HEK293 (cell line): ENCODE results near the gene ATP1B2.

Experiments
- CTCF ChIA-PET: fragments of 350-600 bp; formaldehyde crosslinking; extraction: SDS; loops from one replicate; lab custom pipeline; 2021; ENCODE audit warnings: antibody characterized with exemption; lab: Yijun Ruan, JAX
- POLR2A ChIA-PET: fragments of 300-600 bp; formaldehyde crosslinking; extraction: SDS; loops from one replicate; lab custom pipeline; 2020; ENCODE audit warnings: antibody characterized with exemption, inconsistent platforms; lab: Yijun Ruan, JAX
- H3K27ac ChIP-seq: fragments of 200-500 bp; sonication (Bioruptor generic); 2 replicates; pipeline ENCODE4 v1.5.1; 2014; ENCODE audit warnings: low read depth, low read length, control low read depth, inconsistent platforms; ENCODE audit errors: extremely low read depth
- H3K36me3 ChIP-seq, 2 experiments: fragments of 200-500 bp in 1 of 2; sonication (Bioruptor generic) in 1 of 2; 1 replicate in 1 of 2; 2 replicates in 1 of 2; pipeline ENCODE4 v1.5.1; 2014 to 2017; ENCODE audit warnings: inconsistent platforms in 2 of 2, low read length in 2 of 2; ENCODE audit not compliant: control insufficient read depth in 2 of 2, insufficient read depth in 1 of 2
- H3K4me1 ChIP-seq: fragments of 200-500 bp; sonication (Bioruptor generic); 2 replicates; pipeline ENCODE4 v1.5.1; 2014; ENCODE audit warnings: mild to moderate bottlenecking, low read length, inconsistent platforms; ENCODE audit not compliant: control insufficient read depth, insufficient read depth
- H3K4me3 ChIP-seq: 2 replicates; pipeline ENCODE4 v1.5.1; 2011; ENCODE audit warnings: low read depth, mild to moderate bottlenecking, control low read depth, low read length, moderate library complexity
- H3K9me3 ChIP-seq: fragments of 200-500 bp; sonication (Bioruptor generic); 2 replicates; pipeline ENCODE4 v1.5.1; 2014; ENCODE audit warnings: low read depth, low read length, inconsistent platforms; ENCODE audit not compliant: control insufficient read depth, insufficient read depth
- HOXA7 ChIP-seq: sonication (generic); formaldehyde crosslinking; IDR thresholded peaks from 2 replicates; pipeline ENCODE4 v1.8.1; 2022; ENCODE audit warnings: missing genetic modification reagents, borderline replicate concordance
- SCRT1 ChIP-seq: fragments of 450-650 bp; formaldehyde crosslinking; IDR thresholded peaks from 2 replicates; pipeline ENCODE4 v1.5.1; 2016; ENCODE audit warnings: missing biosample characterization, missing genetic modification characterization, borderline replicate concordance
- SETDB1 ChIP-seq: IDR thresholded peaks from one replicate; pipeline ENCODE4 v1.6.1; 2017; ENCODE audit warnings: mild to moderate bottlenecking, low read length, moderate library complexity, mixed read lengths; ENCODE audit not compliant: insufficient read length
- SP7 ChIP-seq: fragments of 450-650 bp; formaldehyde crosslinking; IDR thresholded peaks from 2 replicates; pipeline ENCODE4 v1.5.1; 2016; ENCODE audit warnings: missing biosample characterization, missing genetic modification characterization
- ZBTB17 ChIP-seq: fragments of 450-650 bp; formaldehyde crosslinking; IDR thresholded peaks from 2 replicates; pipeline ENCODE4 v1.5.1; 2016; ENCODE audit warnings: missing biosample characterization, missing genetic modification characterization
- ZBTB21 ChIP-seq: fragments of 450-650 bp; formaldehyde crosslinking; IDR thresholded peaks from 2 replicates; pipeline ENCODE4 v1.5.1; 2017; ENCODE audit warnings: missing biosample characterization, missing genetic modification characterization
- ZFP41 ChIP-seq: fragments of 450-650 bp; formaldehyde crosslinking; IDR thresholded peaks from 2 replicates; pipeline ENCODE4 v1.5.1; 2016; ENCODE audit warnings: missing biosample characterization, missing genetic modification characterization, borderline replicate concordance
- ZNF140 ChIP-seq: fragments of 450-650 bp; formaldehyde crosslinking; IDR thresholded peaks from 2 replicates; pipeline ENCODE4 v1.5.1; 2016; ENCODE audit warnings: missing biosample characterization, missing genetic modification characterization
- ZNF2 ChIP-seq: fragments of 450-650 bp; formaldehyde crosslinking; IDR thresholded peaks from 2 replicates; pipeline ENCODE4 v1.5.1; 2016; ENCODE audit warnings: missing biosample characterization, missing genetic modification characterization
- ZNF266 ChIP-seq: fragments of 450-650 bp; formaldehyde crosslinking; IDR thresholded peaks from 2 replicates; pipeline ENCODE4 v1.5.1; 2016; ENCODE audit warnings: missing biosample characterization, missing genetic modification characterization, low read depth
- ZNF341 ChIP-seq: fragments of 450-650 bp; formaldehyde crosslinking; IDR thresholded peaks from 2 replicates; pipeline ENCODE4; 2016; ENCODE audit warnings: low read depth, missing biosample characterization, missing genetic modification characterization
- ZNF433 ChIP-seq: fragments of 450-650 bp; formaldehyde crosslinking; IDR thresholded peaks from 2 replicates; pipeline ENCODE4 v1.5.1; 2016; ENCODE audit warnings: missing biosample characterization, missing genetic modification characterization, low read depth
- ZNF48 ChIP-seq: fragments of 450-650 bp; formaldehyde crosslinking; IDR thresholded peaks from 2 replicates; pipeline ENCODE4 v1.5.1; 2016; ENCODE audit warnings: missing biosample characterization, missing genetic modification characterization
- ZNF530 ChIP-seq: fragments of 450-650 bp; formaldehyde crosslinking; IDR thresholded peaks from 2 replicates; pipeline ENCODE4 v1.5.1; 2016; ENCODE audit warnings: low read depth, missing biosample characterization, missing genetic modification characterization
- ZNF558 ChIP-seq: fragments of 450-650 bp; formaldehyde crosslinking; IDR thresholded peaks from 2 replicates; pipeline ENCODE4 v1.5.1; 2016; ENCODE audit warnings: missing biosample characterization, missing genetic modification characterization
- ZNF561 ChIP-seq: fragments of 450-650 bp; IDR thresholded peaks from 2 replicates; pipeline ENCODE4 v1.5.1; 2018; ENCODE audit warnings: missing biosample characterization, missing genetic modification characterization, borderline replicate concordance
- ZNF660 ChIP-seq: fragments of 450-650 bp; IDR thresholded peaks from 2 replicates; pipeline ENCODE4 v1.5.1; 2018; ENCODE audit warnings: missing biosample characterization, mild to moderate bottlenecking, missing genetic modification characterization
- ZNF76 ChIP-seq: fragments of 450-650 bp; formaldehyde crosslinking; IDR thresholded peaks from 2 replicates; pipeline ENCODE4; 2016; ENCODE audit warnings: low read depth, missing biosample characterization, missing genetic modification characterization, borderline replicate concordance
- ZNF791 ChIP-seq: fragments of 450-650 bp; formaldehyde crosslinking; IDR thresholded peaks from 2 replicates; pipeline ENCODE4 v1.5.1; 2016; ENCODE audit warnings: missing biosample characterization, missing genetic modification characterization
- TF ChIP-seq, protein P1 (sequence below): fragments of 450-650 bp; formaldehyde crosslinking; IDR thresholded peaks from 2 replicates; pipeline ENCODE4 v1.5.1; 2016; ENCODE audit warnings: missing biosample characterization, missing genetic modification characterization
- TF ChIP-seq, protein P2 (sequence below): fragments of 450-650 bp; formaldehyde crosslinking; IDR thresholded peaks from 2 replicates; pipeline ENCODE4 v1.5.1; 2016; ENCODE audit warnings: missing biosample characterization, missing genetic modification characterization
- TF ChIP-seq, protein P3 (sequence below): fragments of 450-650 bp; formaldehyde crosslinking; IDR thresholded peaks from 2 replicates; pipeline ENCODE4 v1.5.1; 2016; ENCODE audit warnings: missing biosample characterization, missing genetic modification characterization
- TF ChIP-seq, protein P4 (sequence below): fragments of 450-650 bp; formaldehyde crosslinking; IDR thresholded peaks from 2 replicates; pipeline ENCODE4 v1.5.1; 2017; ENCODE audit warnings: missing biosample characterization, mild to moderate bottlenecking, missing genetic modification characterization, moderate library complexity
- TF ChIP-seq, protein P5 (sequence below): fragments of 450-650 bp; formaldehyde crosslinking; IDR thresholded peaks from 2 replicates; pipeline ENCODE4 v1.5.1; 2016; ENCODE audit warnings: missing biosample characterization, missing genetic modification characterization

ATP1B2 gene

DNA sequence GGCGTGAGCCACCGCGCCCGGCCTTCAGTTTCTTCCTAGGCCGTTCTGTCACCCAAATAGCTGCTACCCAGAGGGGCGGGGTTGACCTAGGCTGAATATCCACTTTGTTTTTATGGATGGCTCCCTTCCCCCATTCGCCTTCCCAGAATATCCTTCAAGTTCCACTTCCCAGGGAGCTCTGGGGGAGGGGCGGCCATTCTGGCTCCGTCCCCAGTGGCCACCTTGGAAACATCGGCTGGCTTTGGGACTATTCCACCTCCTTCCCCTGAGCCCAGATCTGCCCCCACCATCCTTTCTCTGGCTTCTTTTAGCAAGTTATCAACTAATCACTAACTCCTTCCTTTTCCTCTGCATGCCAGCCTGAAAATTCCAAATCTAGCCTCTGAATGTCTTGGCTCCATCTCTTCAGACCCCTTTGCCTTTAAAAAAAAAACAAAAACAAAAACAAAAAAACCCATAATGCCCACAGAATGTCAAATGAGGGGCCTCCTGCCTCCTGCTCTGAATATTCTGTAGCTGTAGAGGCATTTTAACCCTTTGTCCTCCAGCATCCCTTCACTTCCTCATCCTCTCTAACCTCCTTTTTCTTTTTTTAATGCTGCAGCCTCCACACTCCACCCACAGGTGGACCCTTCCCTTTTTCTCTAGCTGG lies 6.4 kb downstream of the ATP1B2 start (continued):
- TF ChIP-seq, protein P1, sequence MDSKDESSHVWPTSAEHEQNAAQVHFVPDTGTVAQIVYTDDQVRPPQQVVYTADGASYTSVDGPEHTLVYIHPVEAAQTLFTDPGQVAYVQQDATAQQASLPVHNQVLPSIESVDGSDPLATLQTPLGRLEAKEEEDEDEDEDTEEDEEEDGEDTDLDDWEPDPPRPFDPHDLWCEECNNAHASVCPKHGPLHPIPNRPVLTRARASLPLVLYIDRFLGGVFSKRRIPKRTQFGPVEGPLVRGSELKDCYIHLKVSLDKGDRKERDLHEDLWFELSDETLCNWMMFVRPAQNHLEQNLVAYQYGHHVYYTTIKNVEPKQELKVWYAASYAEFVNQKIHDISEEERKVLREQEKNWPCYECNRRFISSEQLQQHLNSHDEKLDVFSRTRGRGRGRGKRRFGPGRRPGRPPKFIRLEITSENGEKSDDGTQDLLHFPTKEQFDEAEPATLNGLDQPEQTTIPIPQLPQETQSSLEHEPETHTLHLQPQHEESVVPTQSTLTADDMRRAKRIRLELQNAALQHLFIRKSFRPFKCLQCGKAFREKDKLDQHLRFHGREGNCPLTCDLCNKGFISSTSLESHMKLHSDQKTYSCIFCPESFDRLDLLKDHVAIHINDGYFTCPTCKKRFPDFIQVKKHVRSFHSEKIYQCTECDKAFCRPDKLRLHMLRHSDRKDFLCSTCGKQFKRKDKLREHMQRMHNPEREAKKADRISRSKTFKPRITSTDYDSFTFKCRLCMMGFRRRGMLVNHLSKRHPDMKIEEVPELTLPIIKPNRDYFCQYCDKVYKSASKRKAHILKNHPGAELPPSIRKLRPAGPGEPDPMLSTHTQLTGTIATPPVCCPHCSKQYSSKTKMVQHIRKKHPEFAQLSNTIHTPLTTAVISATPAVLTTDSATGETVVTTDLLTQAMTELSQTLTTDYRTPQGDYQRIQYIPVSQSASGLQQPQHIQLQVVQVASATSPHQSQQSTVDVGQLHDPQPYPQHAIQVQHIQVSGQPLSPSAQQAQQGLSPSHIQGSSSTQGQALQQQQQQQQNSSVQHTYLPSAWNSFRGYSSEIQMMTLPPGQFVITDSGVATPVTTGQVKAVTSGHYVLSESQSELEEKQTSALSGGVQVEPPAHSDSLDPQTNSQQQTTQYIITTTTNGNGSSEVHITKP (tag by site-specific recombination), result peak; percentile 64
- TF ChIP-seq, protein P2, sequence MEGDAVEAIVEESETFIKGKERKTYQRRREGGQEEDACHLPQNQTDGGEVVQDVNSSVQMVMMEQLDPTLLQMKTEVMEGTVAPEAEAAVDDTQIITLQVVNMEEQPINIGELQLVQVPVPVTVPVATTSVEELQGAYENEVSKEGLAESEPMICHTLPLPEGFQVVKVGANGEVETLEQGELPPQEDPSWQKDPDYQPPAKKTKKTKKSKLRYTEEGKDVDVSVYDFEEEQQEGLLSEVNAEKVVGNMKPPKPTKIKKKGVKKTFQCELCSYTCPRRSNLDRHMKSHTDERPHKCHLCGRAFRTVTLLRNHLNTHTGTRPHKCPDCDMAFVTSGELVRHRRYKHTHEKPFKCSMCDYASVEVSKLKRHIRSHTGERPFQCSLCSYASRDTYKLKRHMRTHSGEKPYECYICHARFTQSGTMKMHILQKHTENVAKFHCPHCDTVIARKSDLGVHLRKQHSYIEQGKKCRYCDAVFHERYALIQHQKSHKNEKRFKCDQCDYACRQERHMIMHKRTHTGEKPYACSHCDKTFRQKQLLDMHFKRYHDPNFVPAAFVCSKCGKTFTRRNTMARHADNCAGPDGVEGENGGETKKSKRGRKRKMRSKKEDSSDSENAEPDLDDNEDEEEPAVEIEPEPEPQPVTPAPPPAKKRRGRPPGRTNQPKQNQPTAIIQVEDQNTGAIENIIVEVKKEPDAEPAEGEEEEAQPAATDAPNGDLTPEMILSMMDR (tag by site-specific recombination), result 0 out of 2 replicates have a peak, but pooled peaks have one; percentile 32
- TF ChIP-seq, protein P3, sequence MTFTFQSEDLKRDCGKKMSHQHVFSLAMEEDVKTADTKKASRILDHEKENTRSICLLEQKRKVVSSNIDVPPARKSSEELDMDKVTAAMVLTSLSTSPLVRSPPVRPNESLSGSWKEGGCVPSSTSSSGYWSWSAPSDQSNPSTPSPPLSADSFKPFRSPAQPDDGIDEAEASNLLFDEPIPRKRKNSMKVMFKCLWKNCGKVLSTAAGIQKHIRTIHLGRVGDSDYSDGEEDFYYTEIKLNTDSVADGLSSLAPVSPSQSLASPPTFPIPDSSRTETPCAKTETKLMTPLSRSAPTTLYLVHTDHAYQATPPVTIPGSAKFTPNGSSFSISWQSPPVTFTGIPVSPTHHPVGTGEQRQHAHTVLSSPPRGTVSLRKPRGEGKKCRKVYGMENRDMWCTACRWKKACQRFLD (tag by site-specific recombination), result no peak
- no peak for TF ChIP-seq ZBTB21 (tag by site-specific recombination)
- TF ChIP-seq ZBTB17 (tag by site-specific recombination), result peak; percentile 88
- peak; percentile 84 for TF ChIP-seq ZNF140 (tag by site-specific recombination)
- 0 out of 2 replicates have a peak, but pooled peaks have one; percentile 38 for TF ChIP-seq ZNF561 (tag by site-specific recombination)
- TF ChIP-seq SETDB1, result no peak
- peak; percentile 92 for TF ChIP-seq ZNF341 (tag by site-specific recombination)

DNA sequence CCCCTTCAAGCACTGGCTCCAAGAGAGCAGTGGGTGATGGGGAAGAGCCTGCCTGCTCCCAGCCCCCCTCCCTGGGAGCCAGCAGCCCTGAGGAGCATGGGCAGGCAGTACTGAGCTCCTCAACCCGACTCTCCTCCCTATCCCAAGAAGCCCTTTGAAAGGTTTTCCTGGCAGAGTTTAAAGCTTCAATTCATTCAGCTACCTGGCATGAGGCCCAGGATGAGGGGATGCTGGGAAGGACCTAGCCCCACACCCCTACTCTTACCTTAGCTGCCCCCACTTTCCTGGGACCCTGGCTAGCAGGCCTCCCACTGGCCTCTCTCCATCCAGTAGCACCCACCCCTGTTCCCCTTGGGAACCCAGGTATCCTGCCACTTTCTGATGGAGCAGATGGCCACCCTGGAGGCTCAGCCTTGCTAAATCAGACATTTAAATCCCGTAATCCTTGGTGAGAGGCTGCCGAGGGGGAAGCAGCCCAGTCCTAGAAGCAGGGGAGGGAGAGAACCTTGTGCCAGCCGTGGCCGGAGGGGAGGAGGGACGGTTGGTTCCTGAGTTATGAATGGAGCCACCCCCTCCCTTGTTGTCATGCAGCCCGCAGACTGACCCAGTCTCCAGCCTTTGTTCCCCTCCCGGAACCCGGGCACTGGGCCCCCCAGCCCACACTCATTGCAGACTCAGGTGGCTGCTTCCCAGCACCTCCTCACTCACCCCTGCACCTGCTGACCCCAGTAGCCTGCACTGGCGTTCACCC lies 17.1 kb downstream of the ATP1B2 start:
- POLR2A ChIA-PET, result interaction anchor here (0.8 to 1.8 kb wide), 8 partner anchors 10 to 76 kb away, joined by 3 to 16 read pairs (median 4); partner anchors contain the start of genes ATP1B2, FXR2, SAT2 and TP53
- CTCF ChIA-PET, result interaction anchor here (0.5 to 2.0 kb wide), 5 partner anchors 9 to 36 kb away, joined by 3 to 8 read pairs (median 5); partner anchors contain the start of gene WRAP53
- H3K4me3 ChIP-seq, result no peak overlapping the region
- H3K4me1 ChIP-seq, result no peaks in the 10 kb centered on the region
- 0 out of 2 replicates have a peak overlapping the region, but pooled peaks have one; percentile 16 for H3K27ac ChIP-seq
- H3K9me3 ChIP-seq, result no peaks in the 10 kb centered on the region
- H3K36me3 ChIP-seq, result peaks cover 47 to 61% of the 10 kb centered on the region in 2 experiments; a peak in 2 of 3 replicates
- TF ChIP-seq ZNF791 (tag by site-specific recombination) (no peak), ZNF266 (tag by site-specific recombination) (no peak), ZNF530 (no peak), ZFP41 (no peak), ZNF561 (tag by site-specific recombination) (no peak), SP7 (tag by site-specific recombination) (no peak), ZNF558 (tag by site-specific recombination) (no peak), SCRT1 (tag by site-specific recombination) (no peak), ZNF76 (tag by site-specific recombination) (no peak), ZNF660 (tag by site-specific recombination) (no peak), HOXA7 (CRISPR knock-in tag) (no peak), ZNF48 (tag by site-specific recombination) (no peak), ZNF433 (tag by site-specific recombination) (no peak), ZNF2 (tag by site-specific recombination) (no peak)
- TF ChIP-seq, protein P4, sequence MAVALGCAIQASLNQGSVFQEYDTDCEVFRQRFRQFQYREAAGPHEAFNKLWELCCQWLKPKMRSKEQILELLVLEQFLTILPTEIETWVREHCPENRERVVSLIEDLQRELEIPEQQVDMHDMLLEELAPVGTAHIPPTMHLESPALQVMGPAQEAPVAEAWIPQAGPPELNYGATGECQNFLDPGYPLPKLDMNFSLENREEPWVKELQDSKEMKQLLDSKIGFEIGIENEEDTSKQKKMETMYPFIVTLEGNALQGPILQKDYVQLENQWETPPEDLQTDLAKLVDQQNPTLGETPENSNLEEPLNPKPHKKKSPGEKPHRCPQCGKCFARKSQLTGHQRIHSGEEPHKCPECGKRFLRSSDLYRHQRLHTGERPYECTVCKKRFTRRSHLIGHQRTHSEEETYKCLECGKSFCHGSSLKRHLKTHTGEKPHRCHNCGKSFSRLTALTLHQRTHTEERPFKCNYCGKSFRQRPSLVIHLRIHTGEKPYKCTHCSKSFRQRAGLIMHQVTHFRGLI (tag by site-specific recombination), result no peak
- TF ChIP-seq, protein P5, sequence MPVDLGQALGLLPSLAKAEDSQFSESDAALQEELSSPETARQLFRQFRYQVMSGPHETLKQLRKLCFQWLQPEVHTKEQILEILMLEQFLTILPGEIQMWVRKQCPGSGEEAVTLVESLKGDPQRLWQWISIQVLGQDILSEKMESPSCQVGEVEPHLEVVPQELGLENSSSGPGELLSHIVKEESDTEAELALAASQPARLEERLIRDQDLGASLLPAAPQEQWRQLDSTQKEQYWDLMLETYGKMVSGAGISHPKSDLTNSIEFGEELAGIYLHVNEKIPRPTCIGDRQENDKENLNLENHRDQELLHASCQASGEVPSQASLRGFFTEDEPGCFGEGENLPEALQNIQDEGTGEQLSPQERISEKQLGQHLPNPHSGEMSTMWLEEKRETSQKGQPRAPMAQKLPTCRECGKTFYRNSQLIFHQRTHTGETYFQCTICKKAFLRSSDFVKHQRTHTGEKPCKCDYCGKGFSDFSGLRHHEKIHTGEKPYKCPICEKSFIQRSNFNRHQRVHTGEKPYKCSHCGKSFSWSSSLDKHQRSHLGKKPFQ (tag by site-specific recombination), result no peak
